Measurements from ENCODE around the gene TNK2.

DNA sequence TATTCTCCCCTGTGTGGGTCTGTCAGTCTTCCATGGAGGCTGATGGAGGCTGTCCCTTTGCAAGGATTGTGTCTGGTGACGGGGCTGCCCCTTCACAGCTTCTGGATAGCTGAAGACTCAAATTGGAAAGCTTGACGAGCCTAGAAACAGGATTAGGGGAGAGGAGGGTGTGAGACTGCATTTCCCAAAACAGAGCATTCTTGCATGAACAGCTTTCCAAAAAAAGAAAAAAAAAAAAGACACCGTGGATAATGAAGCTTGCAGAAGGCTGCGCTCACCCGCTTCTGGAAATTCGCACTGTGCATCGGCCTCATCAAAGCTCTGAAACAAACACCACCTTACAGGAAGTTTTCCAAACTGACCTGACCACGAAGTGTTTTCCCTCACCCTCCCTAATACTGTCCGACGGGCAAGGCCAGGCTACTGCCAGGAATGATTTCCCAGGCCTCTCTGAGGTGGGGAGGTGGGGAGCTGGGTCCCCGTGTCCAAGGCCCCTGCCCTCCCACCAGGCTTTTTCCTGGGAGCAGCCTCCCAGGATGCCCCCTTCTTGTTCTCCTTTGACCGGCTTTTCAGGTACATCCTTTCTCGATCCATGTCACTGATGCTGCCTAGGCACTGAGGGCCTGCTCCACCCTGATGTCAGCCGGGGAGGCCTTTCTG is 71.7 kb downstream of the TNK2 start:
- no peak for TF ChIP-seq POLR2A (IDR thresholded peaks at IDR 0.05)
- TF ChIP-seq, protein P1, sequence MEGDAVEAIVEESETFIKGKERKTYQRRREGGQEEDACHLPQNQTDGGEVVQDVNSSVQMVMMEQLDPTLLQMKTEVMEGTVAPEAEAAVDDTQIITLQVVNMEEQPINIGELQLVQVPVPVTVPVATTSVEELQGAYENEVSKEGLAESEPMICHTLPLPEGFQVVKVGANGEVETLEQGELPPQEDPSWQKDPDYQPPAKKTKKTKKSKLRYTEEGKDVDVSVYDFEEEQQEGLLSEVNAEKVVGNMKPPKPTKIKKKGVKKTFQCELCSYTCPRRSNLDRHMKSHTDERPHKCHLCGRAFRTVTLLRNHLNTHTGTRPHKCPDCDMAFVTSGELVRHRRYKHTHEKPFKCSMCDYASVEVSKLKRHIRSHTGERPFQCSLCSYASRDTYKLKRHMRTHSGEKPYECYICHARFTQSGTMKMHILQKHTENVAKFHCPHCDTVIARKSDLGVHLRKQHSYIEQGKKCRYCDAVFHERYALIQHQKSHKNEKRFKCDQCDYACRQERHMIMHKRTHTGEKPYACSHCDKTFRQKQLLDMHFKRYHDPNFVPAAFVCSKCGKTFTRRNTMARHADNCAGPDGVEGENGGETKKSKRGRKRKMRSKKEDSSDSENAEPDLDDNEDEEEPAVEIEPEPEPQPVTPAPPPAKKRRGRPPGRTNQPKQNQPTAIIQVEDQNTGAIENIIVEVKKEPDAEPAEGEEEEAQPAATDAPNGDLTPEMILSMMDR (IDR thresholded peaks at IDR 0.05 in 4 of 5, conservative IDR thresholded peaks at IDR 0.05 in 1 of 5): no peak

Data from gastrocnemius medialis (tissue), 4 donors.